ENCODE data around the gene SH3GL2. TPM values are rescaled to one million over a fixed set of nuclear protein-coding genes. Genes with fewer than 3 reads are reported as not detected.

The SH3GL2 gene
- total RNA-seq, 1 donor from 2014 or later, result not detected

DNA sequence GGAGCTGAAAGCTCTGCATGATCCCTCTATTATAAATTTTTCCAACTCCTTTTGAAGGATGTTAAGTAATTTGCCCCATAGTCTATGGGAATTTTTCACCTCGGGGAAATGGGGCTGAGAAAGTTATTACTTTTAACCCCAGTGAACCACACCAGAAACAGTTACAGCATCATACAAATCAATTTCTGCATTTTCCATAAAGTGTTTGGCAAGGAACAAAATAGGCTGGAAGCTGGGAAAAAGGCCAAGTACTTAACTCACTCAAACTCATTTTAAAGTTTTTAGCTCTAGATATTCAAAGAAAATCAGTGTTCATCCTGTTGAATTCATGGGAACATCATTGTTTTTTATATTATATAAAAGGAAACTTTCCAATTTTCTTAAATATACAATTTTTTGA, 160.9 kb downstream of the SH3GL2 start:
- Mint-ChIP-seq H3K4me1 (no peaks in the 10 kb centered on the region), H3K36me3 (ENCODE audit: low read depth) (no peaks in the 10 kb centered on the region), H3K27ac (no peak overlapping the region), H3K9me3 (peaks cover 5% of the 10 kb centered on the region), H3K4me3 (no peak overlapping the region), H3K27me3 (no peaks in the 10 kb centered on the region)
- DNase-seq (no peak), ATAC-seq (ENCODE audit: low read depth) (no peak)
- CTCF ChIA-PET, result no interaction called here
- POLR2A ChIA-PET, result no interaction called here
- intact Hi-C loops (cut with micrococcal nuclease), result no loop called here
- TF ChIP-seq CTCF (IDR thresholded peaks at IDR 0.05), result no peak

- no peaks in the 10 kb centered on the region for H3K4me1 Mint-ChIP-seq
- ATAC-seq (ENCODE audit: low read depth) (no peak), DNase-seq (no peak)
- intact Hi-C loops (cut with micrococcal nuclease), result no loop called here
- ChIA-PET POLR2A (no interaction called here), CTCF (no interaction called here)
- H3K9me3 Mint-ChIP-seq, result peaks cover 3% of the 10 kb centered on the region
- H3K27me3 Mint-ChIP-seq, result no peaks in the 10 kb centered on the region
- H3K4me3 Mint-ChIP-seq, result no peak overlapping the region
- H3K27ac Mint-ChIP-seq, result no peak overlapping the region
- no peaks in the 10 kb centered on the region for H3K36me3 Mint-ChIP-seq (ENCODE audit: low read depth)
- no peak for TF ChIP-seq CTCF (IDR thresholded peaks at IDR 0.05)
Observed at GRCh38 chr9:17742067-17742466, 163.2 kb downstream of the SH3GL2 start.

DNA sequence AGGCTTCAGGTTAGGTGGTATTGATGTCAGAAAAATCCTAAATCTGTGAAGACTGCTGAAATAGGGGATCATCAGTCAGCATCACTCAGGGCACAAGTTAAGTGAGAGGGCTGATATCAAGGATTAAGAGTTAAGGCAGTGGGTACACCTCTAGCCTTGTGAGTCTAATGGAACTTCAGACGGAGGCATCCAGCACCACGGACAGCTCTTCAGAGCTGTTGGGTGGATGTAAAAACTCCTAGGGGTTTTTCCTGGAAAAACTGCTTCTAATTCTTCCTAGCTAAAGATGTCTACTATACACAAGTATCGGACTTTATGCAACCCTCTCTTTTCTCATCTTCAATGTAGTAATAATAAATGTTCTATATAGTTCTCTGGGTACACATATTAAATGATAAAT, 165.9 kb downstream of the SH3GL2 start:
- no peak overlapping the region for H3K27ac Mint-ChIP-seq
- H3K27me3 Mint-ChIP-seq, result no peaks in the 10 kb centered on the region
- intact Hi-C loops (cut with micrococcal nuclease), result no loop called here
- DNase-seq (no peak), ATAC-seq (ENCODE audit: low read depth) (no peak)
- no peak for TF ChIP-seq CTCF (IDR thresholded peaks at IDR 0.05)
- POLR2A ChIA-PET, result no interaction called here
- H3K4me3 Mint-ChIP-seq, result no peak overlapping the region
- no peaks in the 10 kb centered on the region for H3K4me1 Mint-ChIP-seq
- H3K9me3 Mint-ChIP-seq, result no peaks in the 10 kb centered on the region
- no peaks in the 10 kb centered on the region for H3K36me3 Mint-ChIP-seq (ENCODE audit: low read depth)
- CTCF ChIA-PET, result no interaction called here

DNA sequence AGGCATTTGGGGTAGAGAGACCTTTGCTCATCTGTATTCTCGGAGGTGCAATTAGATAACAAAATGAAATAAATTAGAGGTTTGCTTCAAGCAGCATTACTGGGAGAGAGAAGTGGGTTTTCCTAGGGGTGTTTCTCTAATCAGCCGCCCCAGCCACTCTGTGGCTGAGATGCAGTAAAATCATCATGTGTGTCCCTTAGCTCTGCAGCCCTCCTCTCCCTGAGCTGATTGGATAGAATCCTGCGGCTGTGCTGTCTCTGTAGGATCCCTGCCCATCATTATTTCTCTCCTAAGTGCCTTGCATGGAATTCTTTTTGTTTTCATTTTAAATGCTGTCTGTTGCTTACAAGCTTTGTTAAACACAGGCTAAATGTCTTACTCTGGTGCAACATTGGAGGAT, 171.4 kb downstream of the SH3GL2 start:
- Mint-ChIP-seq H3K4me1 (no peaks in the 10 kb centered on the region), H3K27me3 (no peaks in the 10 kb centered on the region), H3K4me3 (no peak overlapping the region), H3K36me3 (ENCODE audit: low read depth) (no peaks in the 10 kb centered on the region), H3K9me3 (peaks cover 4% of the 10 kb centered on the region), H3K27ac (no peak overlapping the region)
- CTCF ChIA-PET, result no interaction called here
- TF ChIP-seq CTCF (IDR thresholded peaks at IDR 0.05), result no peak
- POLR2A ChIA-PET, result no interaction called here
- ATAC-seq (ENCODE audit: low read depth) (no peak), DNase-seq (no peak)
- intact Hi-C loops (cut with micrococcal nuclease), result no loop called here

DNA sequence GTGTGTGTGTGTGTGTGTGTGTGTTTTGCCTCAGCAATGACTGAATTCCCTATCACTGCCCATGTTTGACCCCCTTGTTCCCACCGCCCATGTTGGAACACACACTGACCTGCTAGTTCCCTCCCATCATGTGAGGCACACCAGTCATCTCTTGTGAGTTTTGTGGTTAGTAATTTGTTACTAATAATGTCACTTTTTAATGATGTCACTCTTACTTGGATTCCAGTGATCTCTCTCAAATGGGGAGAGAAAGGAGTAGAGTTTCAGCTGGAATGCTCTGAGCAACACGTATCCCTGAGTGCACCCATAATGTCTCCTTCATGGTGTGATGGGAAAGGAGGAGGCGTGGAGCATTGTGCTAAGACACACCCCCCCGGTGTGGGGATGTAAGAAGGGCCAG, 172.6 kb downstream of the SH3GL2 start:
- TF ChIP-seq CTCF (IDR thresholded peaks at IDR 0.05), result no peak
- POLR2A ChIA-PET, result no interaction called here
- no peak for ATAC-seq (ENCODE audit: low read depth)

More for the DNA sequence above, 172.6 kb downstream of the SH3GL2 start:
- no peak overlapping the region for H3K27ac Mint-ChIP-seq
- no peak for DNase-seq
- H3K27me3 Mint-ChIP-seq, result no peaks in the 10 kb centered on the region
- H3K4me1 Mint-ChIP-seq, result no peaks in the 10 kb centered on the region
- peaks cover 4% of the 10 kb centered on the region for H3K9me3 Mint-ChIP-seq
- intact Hi-C loops (cut with micrococcal nuclease), result no loop called here
- H3K4me3 Mint-ChIP-seq, result no peak overlapping the region
- CTCF ChIA-PET, result no interaction called here
- no peaks in the 10 kb centered on the region for H3K36me3 Mint-ChIP-seq (ENCODE audit: low read depth)
